Measurements from ENCODE around the gene COLEC12.

COLEC12 gene

DNA sequence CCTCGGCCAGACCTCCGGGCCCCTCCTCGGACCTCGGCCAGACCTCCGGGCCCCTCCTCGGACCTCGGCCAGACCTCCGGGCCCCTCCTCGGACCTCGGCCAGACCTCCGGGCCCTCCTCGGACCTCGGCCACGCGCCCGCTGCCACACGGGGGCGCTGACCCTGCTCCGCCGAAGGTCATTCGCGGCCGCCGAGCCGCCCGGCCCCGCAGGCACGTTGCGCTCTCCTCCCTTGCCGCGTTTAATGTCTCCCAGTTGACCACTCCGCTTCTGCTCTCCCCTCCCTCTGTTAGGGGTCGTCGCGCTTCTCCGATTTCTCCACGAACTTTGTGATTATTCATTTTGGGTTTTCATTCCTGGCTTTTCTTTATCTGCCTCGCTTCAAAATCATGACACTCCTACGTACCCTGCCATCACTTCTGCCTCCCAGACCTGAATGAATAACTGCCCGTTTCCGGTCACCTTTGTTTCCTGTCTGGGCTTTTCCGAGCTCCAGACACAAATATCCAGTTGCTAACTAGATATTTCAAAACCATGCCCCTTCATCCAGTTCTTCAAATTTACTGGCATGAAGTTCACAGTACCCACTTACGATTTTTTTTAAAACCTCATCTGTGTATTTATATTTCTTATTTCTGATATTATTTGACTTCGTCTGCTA lies 14.8 kb upstream of the COLEC12 start:
- no peak for DNase-seq
- Mint-ChIP-seq H3K27ac (no peak overlapping the region), H3K27me3 (no peaks in the 10 kb centered on the region), H3K9me3 (peaks cover 5% of the 10 kb centered on the region), H3K4me3 (no peak overlapping the region), H3K36me3 (ENCODE audit: low read depth) (no peaks in the 10 kb centered on the region), H3K4me1 (ENCODE audit: low read depth) (peaks cover 6% of the 10 kb centered on the region)

GRCh38 chr18:513826-514530 lies 13.5 kb upstream of the COLEC12 start:
- H3K4me1 Mint-ChIP-seq (ENCODE audit: low read depth), result peaks cover 4% of the 10 kb centered on the region
- peaks cover 5% of the 10 kb centered on the region for H3K9me3 Mint-ChIP-seq
- H3K27me3 Mint-ChIP-seq, result no peaks in the 10 kb centered on the region
- DNase-seq, result no peak
- no peak overlapping the region for H3K27ac Mint-ChIP-seq
- no peak overlapping the region for H3K4me3 Mint-ChIP-seq
- no peaks in the 10 kb centered on the region for H3K36me3 Mint-ChIP-seq (ENCODE audit: low read depth)

DNA sequence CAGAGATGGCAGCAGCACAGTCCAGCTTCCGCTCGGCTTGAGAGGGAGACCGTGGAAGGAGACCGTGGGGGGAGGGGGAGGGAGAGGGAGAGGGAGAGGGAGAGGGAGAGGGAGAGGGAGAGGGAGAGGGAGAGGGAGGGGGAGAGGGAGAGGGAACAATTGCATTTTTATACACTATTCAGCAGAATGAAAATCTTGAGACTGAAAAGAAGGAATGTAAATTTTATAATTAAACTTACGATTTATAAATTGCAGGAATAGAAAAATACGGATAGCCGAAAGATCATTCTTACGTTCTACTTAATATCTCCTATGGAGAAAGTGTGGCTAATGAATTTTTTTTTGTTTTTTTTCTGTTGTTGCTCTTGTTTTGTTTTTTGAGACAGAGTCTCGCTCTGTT lies 12.5 kb upstream of the COLEC12 start:
- DNase-seq, result no peak
- Mint-ChIP-seq H3K9me3 (peaks cover 5% of the 10 kb centered on the region), H3K36me3 (ENCODE audit: low read depth) (no peaks in the 10 kb centered on the region), H3K27me3 (no peaks in the 10 kb centered on the region), H3K4me3 (no peak overlapping the region), H3K4me1 (ENCODE audit: low read depth) (no peaks in the 10 kb centered on the region), H3K27ac (no peak overlapping the region)

- Mint-ChIP-seq H3K27ac (no peak overlapping the region), H3K27me3 (no peaks in the 10 kb centered on the region), H3K36me3 (ENCODE audit: low read depth) (no peaks in the 10 kb centered on the region), H3K4me3 (no peak overlapping the region), H3K4me1 (ENCODE audit: low read depth) (no peaks in the 10 kb centered on the region), H3K9me3 (no peaks in the 10 kb centered on the region)
- DNase-seq, result no peak
These were observed 8.3 kb upstream of the COLEC12 start for GRCh38 chr18:508835-509234.

DNA sequence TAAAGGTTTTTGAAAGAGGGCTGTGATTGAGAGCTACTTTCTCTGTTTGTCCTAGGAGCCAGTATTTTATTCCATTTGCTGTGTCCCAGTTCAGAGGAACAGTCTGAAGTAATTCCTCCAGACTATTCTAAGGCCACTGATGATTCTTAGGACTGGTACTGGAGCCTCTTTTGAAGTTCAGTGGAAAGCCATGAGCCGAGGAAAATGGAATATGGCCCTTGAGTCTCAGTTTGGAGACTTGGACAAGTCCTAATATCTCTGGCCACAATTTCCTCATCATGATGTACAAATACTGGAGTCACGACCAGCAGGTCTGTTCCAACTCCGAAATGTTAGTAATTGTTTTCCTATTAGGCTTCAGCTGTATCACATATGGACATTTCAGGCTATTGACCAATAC lies 7.1 kb upstream of the COLEC12 start:
- Mint-ChIP-seq H3K4me3 (no peak overlapping the region), H3K36me3 (ENCODE audit: low read depth) (no peaks in the 10 kb centered on the region), H3K27me3 (peaks cover 6% of the 10 kb centered on the region), H3K27ac (no peak overlapping the region), H3K9me3 (no peaks in the 10 kb centered on the region), H3K4me1 (ENCODE audit: low read depth) (no peaks in the 10 kb centered on the region)
- DNase-seq, result no peak

DNA sequence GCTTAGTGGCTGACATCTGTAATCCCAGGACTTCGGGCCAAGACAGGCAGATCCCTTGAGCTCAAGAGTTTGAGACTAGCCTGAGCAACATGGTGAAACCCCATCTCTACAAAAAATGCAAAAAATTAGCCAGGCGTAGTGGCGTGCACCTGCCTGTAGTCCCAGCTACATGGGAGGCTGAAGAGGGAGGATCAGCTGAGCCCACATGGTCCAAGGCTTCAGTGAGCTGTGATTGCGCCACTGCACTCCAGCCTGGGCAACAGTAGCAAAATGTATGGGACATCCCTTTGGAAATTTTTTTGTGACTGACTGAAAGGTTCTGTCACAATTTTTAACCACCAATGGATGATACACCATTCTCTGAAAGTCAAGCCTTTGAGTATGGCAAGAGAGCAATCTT lies 6.3 kb upstream of the COLEC12 start:
- H3K27me3 Mint-ChIP-seq, result peaks cover 12% of the 10 kb centered on the region
- no peak overlapping the region for H3K27ac Mint-ChIP-seq
- no peaks in the 10 kb centered on the region for H3K36me3 Mint-ChIP-seq (ENCODE audit: low read depth)
- no peak for DNase-seq
- H3K9me3 Mint-ChIP-seq, result no peaks in the 10 kb centered on the region
- H3K4me1 Mint-ChIP-seq (ENCODE audit: low read depth), result no peaks in the 10 kb centered on the region
- H3K4me3 Mint-ChIP-seq, result no peak overlapping the region

DNA sequence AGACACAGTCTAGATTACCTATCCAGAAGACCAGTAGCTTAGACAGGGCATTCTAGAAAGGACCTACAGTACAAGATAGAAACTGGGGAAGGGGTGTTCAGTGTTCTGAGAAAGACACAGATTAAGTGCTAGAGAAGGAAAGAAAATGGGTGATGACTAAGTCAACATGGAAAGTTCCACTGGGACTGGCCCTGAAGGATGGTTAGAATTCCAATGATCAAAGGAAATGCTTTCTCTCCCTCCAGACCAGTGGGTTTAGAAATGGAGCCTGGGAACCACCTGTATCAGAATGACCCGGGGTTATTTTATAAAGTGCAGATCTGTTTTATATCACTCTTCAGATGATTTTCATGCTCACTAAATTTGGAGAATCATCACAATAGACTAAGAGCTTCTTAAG lies 5.8 kb upstream of the COLEC12 start:
- H3K9me3 Mint-ChIP-seq, result no peaks in the 10 kb centered on the region
- H3K27ac Mint-ChIP-seq, result no peak overlapping the region
- H3K4me1 Mint-ChIP-seq (ENCODE audit: low read depth), result peaks cover 1% of the 10 kb centered on the region
- H3K36me3 Mint-ChIP-seq (ENCODE audit: low read depth), result no peaks in the 10 kb centered on the region
- H3K27me3 Mint-ChIP-seq, result peaks cover 17% of the 10 kb centered on the region
- H3K4me3 Mint-ChIP-seq, result no peak overlapping the region
- DNase-seq, result no peak

DNA sequence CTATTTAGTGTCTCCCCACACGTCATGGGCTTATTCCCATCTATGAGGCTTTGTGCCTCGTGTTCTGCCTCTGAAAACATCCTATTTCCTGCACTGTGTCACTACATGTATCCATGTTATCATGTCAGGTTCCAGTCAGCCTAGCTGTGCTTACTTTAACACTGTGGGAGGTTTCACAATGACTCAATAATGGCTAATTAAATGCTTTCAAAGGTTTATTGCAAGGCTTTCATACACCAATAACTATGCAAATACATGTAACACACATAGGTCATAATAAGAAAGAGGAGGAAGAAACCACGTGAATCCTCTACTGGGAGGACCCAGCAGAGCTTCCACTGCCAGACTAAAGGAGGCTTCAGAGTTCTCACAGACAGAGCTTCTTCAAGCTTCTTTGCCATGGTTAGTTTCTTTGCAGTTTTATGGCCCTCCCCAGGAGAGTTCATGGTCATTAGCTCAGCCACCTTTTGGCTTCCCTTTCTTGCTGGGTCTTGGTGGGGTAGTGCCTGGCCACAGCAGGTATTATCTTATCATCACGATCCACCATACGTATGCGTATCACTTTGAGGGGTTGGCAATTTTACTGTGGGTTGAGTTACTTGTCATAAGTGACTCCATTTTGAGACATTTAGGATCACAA lies 5.1 kb upstream of the COLEC12 start:
- H3K4me1 Mint-ChIP-seq (ENCODE audit: low read depth), result peaks cover 6% of the 10 kb centered on the region
- no peak overlapping the region for H3K4me3 Mint-ChIP-seq
- H3K9me3 Mint-ChIP-seq, result no peaks in the 10 kb centered on the region
- H3K36me3 Mint-ChIP-seq (ENCODE audit: low read depth), result no peaks in the 10 kb centered on the region
- H3K27ac Mint-ChIP-seq, result no peak overlapping the region
- H3K27me3 Mint-ChIP-seq, result peaks cover 23% of the 10 kb centered on the region
- DNase-seq, result no peak

- DNase-seq, result no peak
- H3K27me3 Mint-ChIP-seq, result peaks cover 54% of the 10 kb centered on the region
- peaks cover 11% of the 10 kb centered on the region for H3K4me1 Mint-ChIP-seq (ENCODE audit: low read depth)
- no peaks in the 10 kb centered on the region for H3K9me3 Mint-ChIP-seq
- no peak overlapping the region for H3K4me3 Mint-ChIP-seq
- no peaks in the 10 kb centered on the region for H3K36me3 Mint-ChIP-seq (ENCODE audit: low read depth)
- no peak overlapping the region for H3K27ac Mint-ChIP-seq
These were observed 859 bp upstream of the COLEC12 start for GRCh38 chr18:501406-501714.

DNA sequence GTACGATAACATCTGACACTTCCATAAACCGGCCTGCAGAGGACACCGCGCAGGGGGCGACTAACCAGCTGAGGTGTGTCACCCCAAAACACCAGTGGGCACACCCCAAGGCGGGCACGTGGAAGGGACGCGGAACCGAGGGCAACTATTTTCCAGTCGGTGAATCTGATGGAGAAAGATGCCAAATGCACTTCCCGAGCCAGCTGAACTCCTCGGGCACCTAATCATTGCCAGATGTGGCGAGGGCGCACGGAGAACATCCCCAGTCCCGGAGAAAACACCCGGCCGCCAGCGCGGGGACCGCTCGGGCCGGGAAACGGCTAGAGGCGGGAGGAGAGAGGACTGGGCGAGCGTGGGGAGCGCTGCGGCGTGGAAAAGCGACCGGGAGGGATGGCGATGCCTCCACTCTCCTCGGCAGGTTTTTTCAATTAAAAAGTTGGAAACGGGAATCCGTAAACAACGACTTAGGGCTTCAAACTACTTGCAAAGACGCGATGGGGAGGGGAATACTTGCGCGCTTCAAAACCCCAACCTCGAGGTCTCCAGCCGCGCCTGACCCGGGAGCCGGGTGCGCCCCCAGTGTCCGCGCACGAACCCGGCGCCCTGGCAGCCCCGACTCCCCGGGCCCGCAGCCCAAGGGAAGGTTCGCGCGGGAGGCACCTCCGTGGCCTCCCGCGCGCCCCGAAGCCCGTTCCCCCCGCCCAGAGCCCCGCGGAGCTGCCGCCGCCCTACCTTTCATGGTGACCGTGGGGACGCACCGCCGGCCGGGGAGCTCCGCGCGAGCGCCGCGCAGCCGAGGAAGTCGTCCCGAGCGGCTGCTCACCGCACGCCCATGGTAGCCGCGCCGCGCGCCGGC lies 497 bp downstream of the COLEC12 start:
- Mint-ChIP-seq H3K4me1 (ENCODE audit: low read depth) (peaks cover 11% of the 10 kb centered on the region), H3K27me3 (peaks cover 54% of the 10 kb centered on the region), H3K9me3 (no peaks in the 10 kb centered on the region), H3K27ac (no peak overlapping the region), H3K4me3 (peak overlapping the region; percentile 4), H3K36me3 (ENCODE audit: low read depth) (no peaks in the 10 kb centered on the region)
- no peak for DNase-seq

- Mint-ChIP-seq H3K27ac (no peak overlapping the region), H3K4me3 (no peak overlapping the region), H3K4me1 (ENCODE audit: low read depth) (peaks cover 11% of the 10 kb centered on the region), H3K27me3 (peaks cover 54% of the 10 kb centered on the region), H3K36me3 (ENCODE audit: low read depth) (no peaks in the 10 kb centered on the region), H3K9me3 (no peaks in the 10 kb centered on the region)
- no peak for DNase-seq
These were observed 1.3 kb downstream of the COLEC12 start for GRCh38 chr18:498931-499775.

- peaks cover 48% of the 10 kb centered on the region for H3K27me3 Mint-ChIP-seq
- H3K9me3 Mint-ChIP-seq, result no peaks in the 10 kb centered on the region
- peaks cover 11% of the 10 kb centered on the region for H3K4me1 Mint-ChIP-seq (ENCODE audit: low read depth)
- H3K27ac Mint-ChIP-seq, result no peak overlapping the region
- H3K4me3 Mint-ChIP-seq, result no peak overlapping the region
- DNase-seq, result no peak
- no peaks in the 10 kb centered on the region for H3K36me3 Mint-ChIP-seq (ENCODE audit: low read depth)
These were observed 2.8 kb downstream of the COLEC12 start for GRCh38 chr18:497688-498087.

DNA sequence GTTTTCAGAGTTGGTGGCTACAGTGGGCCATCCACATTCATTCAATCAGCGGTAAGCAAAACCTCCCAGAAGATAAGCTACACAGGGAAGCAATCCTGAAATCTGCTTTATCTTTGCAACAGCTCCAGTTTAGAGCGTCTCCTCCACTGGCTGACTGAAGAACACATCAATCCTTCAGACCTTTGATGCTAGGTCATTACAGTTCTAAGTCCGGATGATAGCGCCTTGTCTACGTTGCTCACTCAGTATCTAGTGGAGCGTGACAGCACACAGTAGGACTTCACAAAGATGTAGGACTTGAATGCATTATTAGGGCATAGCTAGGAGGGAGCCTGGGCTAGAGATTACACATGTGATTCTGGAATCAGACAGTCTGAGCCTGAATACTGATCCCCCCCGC lies 5.0 kb downstream of the COLEC12 start:
- Mint-ChIP-seq H3K9me3 (no peaks in the 10 kb centered on the region), H3K4me3 (no peak overlapping the region), H3K4me1 (ENCODE audit: low read depth) (peaks cover 5% of the 10 kb centered on the region), H3K27me3 (peaks cover 35% of the 10 kb centered on the region), H3K36me3 (ENCODE audit: low read depth) (no peaks in the 10 kb centered on the region), H3K27ac (no peak overlapping the region)
- DNase-seq, result no peak

DNA sequence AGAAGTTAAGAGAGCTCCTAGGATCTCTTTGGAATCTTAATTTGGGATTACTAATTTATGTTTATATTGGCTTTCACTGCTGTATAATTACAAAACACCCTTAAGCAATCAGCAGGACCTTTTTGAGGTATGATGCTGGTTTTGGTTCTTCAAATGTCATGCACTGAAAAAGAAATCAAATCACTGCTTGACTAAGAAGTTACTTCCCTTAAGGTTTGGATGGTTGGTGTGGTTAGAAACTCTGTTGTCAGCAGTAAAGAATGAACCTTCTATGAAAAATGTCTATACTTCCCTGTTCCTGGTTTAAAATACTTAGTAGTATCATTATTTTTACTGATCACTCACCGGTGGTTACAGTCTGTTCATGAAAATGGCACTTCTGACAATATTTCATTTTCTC lies 5.5 kb downstream of the COLEC12 start:
- H3K27ac Mint-ChIP-seq, result no peak overlapping the region
- no peaks in the 10 kb centered on the region for H3K36me3 Mint-ChIP-seq (ENCODE audit: low read depth)
- peaks cover 35% of the 10 kb centered on the region for H3K27me3 Mint-ChIP-seq
- peaks cover 5% of the 10 kb centered on the region for H3K4me1 Mint-ChIP-seq (ENCODE audit: low read depth)
- no peaks in the 10 kb centered on the region for H3K9me3 Mint-ChIP-seq
- DNase-seq, result no peak
- H3K4me3 Mint-ChIP-seq, result no peak overlapping the region
